H1 (cell line): ENCODE data around the gene PXK. TPM values are rescaled to one million over a fixed set of nuclear protein-coding genes. Genes with fewer than 3 reads are reported as not detected.

Source experiments
- ASH2L ChIP-seq: fragments of 200-600, 300-600 bp; sonication (generic); IDR thresholded peaks from one replicate; pipeline ENCODE4 v1.7.1; 2017; ENCODE audit warnings: low read length
- BRCA1 ChIP-seq: IDR thresholded peaks from 2 replicates; pipeline ENCODE4 v1.6.1; 2012; ENCODE audit warnings: low read depth, low read length, improper control_type of control experiment
- CREB1 ChIP-seq: IDR thresholded peaks from 2 replicates; pipeline ENCODE4 v1.6.1; 2012; ENCODE audit warnings: inconsistent platforms
- E2F6 ChIP-seq: IDR thresholded peaks from 2 replicates; pipeline ENCODE4 v1.6.1; 2012; ENCODE audit warnings: inconsistent platforms
- EP300 ChIP-seq, 2 experiments: IDR thresholded peaks; 1 replicate in 1 of 2; 2 replicates in 1 of 2; pipeline ENCODE4 v1.6.1; 2011 to 2012; ENCODE audit warnings: low read depth in 2 of 2, low read length in 2 of 2, mild to moderate bottlenecking in 2 of 2, borderline replicate concordance in 1 of 2, inconsistent platforms in 1 of 2, moderate library complexity in 1 of 2
- FOSL1 ChIP-seq: IDR thresholded peaks from 2 replicates; pipeline ENCODE4 v1.6.1; 2011; ENCODE audit warnings: mild to moderate bottlenecking, low read depth, low read length, moderate library complexity; ENCODE audit not compliant: insufficient read depth
- JUN ChIP-seq: IDR thresholded peaks from 2 replicates; pipeline ENCODE4 v1.6.1; 2011; ENCODE audit warnings: low read depth, mild to moderate bottlenecking, improper control_type of control experiment, low read length
- KDM4A ChIP-seq: IDR thresholded peaks from one replicate; pipeline ENCODE4 v1.7.1; 2012; ENCODE audit warnings: low read depth, mild to moderate bottlenecking, moderate library complexity, low read length, inconsistent platforms; ENCODE audit not compliant: severe bottlenecking
- KDM5A ChIP-seq: fragments of 200-600 bp; IDR thresholded peaks from 2 replicates; pipeline ENCODE4 v1.7.1; 2012; ENCODE audit warnings: mild to moderate bottlenecking, low read length, inconsistent platforms, mixed read lengths
- MAX ChIP-seq: IDR thresholded peaks from 2 replicates; pipeline ENCODE4 v1.6.1; 2012; ENCODE audit warnings: inconsistent platforms
- NANOG ChIP-seq: IDR thresholded peaks from 2 replicates; pipeline ENCODE4 v1.6.1; 2011; ENCODE audit warnings: low read length, low read depth, mild to moderate bottlenecking, inconsistent platforms; ENCODE audit not compliant: insufficient read depth, poor library complexity, severe bottlenecking
- PHF8 ChIP-seq: fragments of 200-600 bp; sonication (generic); conservative IDR thresholded peaks from 2 replicates; pipeline ENCODE4 v1.7.1; 2012; ENCODE audit warnings: low read depth, mild to moderate bottlenecking, inconsistent platforms, low read length, moderate library complexity
- POLR2AphosphoS5 ChIP-seq: IDR thresholded peaks from 2 replicates; pipeline ENCODE4 v1.6.1; 2011; ENCODE audit warnings: low read depth, low read length
- RBBP5 ChIP-seq: IDR thresholded peaks from 2 replicates; pipeline ENCODE4 v1.7.1; 2012; ENCODE audit warnings: low read depth, mild to moderate bottlenecking, inconsistent platforms, low read length, moderate library complexity, borderline replicate concordance
- SIN3A ChIP-seq, 2 experiments: IDR thresholded peaks in 1 of 2; conservative IDR thresholded peaks in 1 of 2; 2 replicates each; pipeline ENCODE4 v1.6.1; 2011 to 2012; ENCODE audit warnings: low read length in 2 of 2, improper control_type of control experiment in 1 of 2, low read depth in 1 of 2, mild to moderate bottlenecking in 1 of 2
- SP1 ChIP-seq: IDR thresholded peaks from 2 replicates; pipeline ENCODE4 v1.6.1; 2011; ENCODE audit warnings: low read depth, low read length
- SUZ12 ChIP-seq: fragments of 200-600 bp; sonication (generic); IDR thresholded peaks from 2 replicates; pipeline ENCODE4 v1.6.1; 2012; ENCODE audit warnings: mild to moderate bottlenecking, inconsistent platforms, low read length, moderate library complexity, mixed read lengths
- TAF1 ChIP-seq: IDR thresholded peaks from 2 replicates; pipeline ENCODE4 v1.6.1; 2011; ENCODE audit warnings: mild to moderate bottlenecking, low read depth, low read length
- TAF7 ChIP-seq: optimal IDR thresholded peaks from 2 replicates; pipeline ENCODE3; 2011; ENCODE audit warnings: low read depth, mild to moderate bottlenecking, inconsistent platforms, low read length, moderate library complexity, borderline replicate concordance
- TBP ChIP-seq: IDR thresholded peaks from 2 replicates; pipeline ENCODE4 v1.6.1; 2011; ENCODE audit warnings: low read depth, low read length, improper control_type of control experiment
- TCF12 ChIP-seq: IDR thresholded peaks from 2 replicates; pipeline ENCODE4 v1.6.1; 2011; ENCODE audit warnings: low read depth, mild to moderate bottlenecking, low read length
- YY1 ChIP-seq: IDR thresholded peaks from 2 replicates; pipeline ENCODE4 v1.6.1; 2011; ENCODE audit warnings: low read depth, mild to moderate bottlenecking, low read length
- polyA plus RNA-seq, 7 experiments: library from polyadenylated mRNA; depleted of rRNA in 3 of 7; stranded (reverse) in 5 of 7; unstranded in 2 of 7; fragments of >200 nt in 5 of 7; fragments of 200-250 nt in 2 of 7; gene quantifications; 1 replicate in 5 of 7; 2 replicates in 1 of 7; 4 replicates in 1 of 7; pipeline versions ENCODE4 v1.2.1 to v1.2.3, GENCODE V29; 2011 to 2013; ENCODE audit warnings: missing spikeins in 2 of 7, mixed read lengths in 2 of 7
- total RNA-seq: library from RNA; stranded (reverse); fragmentation: NEBNext Ultra II Directional; extraction: Animal tissue kit (Norgen Biotek cat#: 25700); gene quantifications from 2 replicates; pipeline ENCODE4 v1.2.1, GENCODE V29; 2021

Gene PXK
- total and polyA plus RNA-seq, 2 of the 8 experiments (the other 6 are each of a cell fraction or from before 2014, with no cell fraction given): 3.5 to 7.1 TPM

- TF ChIP-seq KDM4A (peak; percentile 42), TCF12 (0 out of 2 replicates have a peak, but pooled peaks have one; percentile 68), CREB1 (peak; percentile 14; the same call in 1 of the 2 replicates), EP300 (IDR thresholded peaks at IDR 0.05; ENCODE audit: borderline replicate concordance in 1 of 2, low read depth in 2 of 2, low read length in 2 of 2) (peak in 1 of 2 experiments; percentile 39; a peak in 1 of 3 replicates), JUN (no peak), PHF8 (peak; percentile 97), SIN3A (conservative IDR thresholded peaks at IDR 0.05 in 1 of 2, IDR thresholded peaks at IDR 0.05 in 1 of 2; ENCODE audit: low read depth in 1 of 2, low read length in 2 of 2) (peak in 1 of 2 experiments; percentile 1; a peak in 1 of 4 replicates), E2F6 (peak; percentile 98), NANOG (peak; percentile 3), FOSL1 (no peak), TAF1 (peak; percentile 92), SP1 (0 out of 2 replicates have a peak, but pooled peaks have one; percentile 28), KDM5A (peak; percentile 79; the same call in 1 of the 2 replicates), TAF7 (peak; percentile 77), SUZ12 (no peak), MAX (peak; percentile 100), TBP (peak; percentile 75; the same call in 1 of the 2 replicates), YY1 (peak; percentile 96), ASH2L (peak; percentile 93), POLR2AphosphoS5 (peak; percentile 93), RBBP5 (peak; percentile 91), BRCA1 (no peak)
Observed at GRCh38 chr3:58433400-58434167, 100.9 kb downstream of the PXK start, which contains the start of gene PDHB (continued).
